Measurements from ENCODE around the gene TRPM1.

Gene TRPM1

DNA sequence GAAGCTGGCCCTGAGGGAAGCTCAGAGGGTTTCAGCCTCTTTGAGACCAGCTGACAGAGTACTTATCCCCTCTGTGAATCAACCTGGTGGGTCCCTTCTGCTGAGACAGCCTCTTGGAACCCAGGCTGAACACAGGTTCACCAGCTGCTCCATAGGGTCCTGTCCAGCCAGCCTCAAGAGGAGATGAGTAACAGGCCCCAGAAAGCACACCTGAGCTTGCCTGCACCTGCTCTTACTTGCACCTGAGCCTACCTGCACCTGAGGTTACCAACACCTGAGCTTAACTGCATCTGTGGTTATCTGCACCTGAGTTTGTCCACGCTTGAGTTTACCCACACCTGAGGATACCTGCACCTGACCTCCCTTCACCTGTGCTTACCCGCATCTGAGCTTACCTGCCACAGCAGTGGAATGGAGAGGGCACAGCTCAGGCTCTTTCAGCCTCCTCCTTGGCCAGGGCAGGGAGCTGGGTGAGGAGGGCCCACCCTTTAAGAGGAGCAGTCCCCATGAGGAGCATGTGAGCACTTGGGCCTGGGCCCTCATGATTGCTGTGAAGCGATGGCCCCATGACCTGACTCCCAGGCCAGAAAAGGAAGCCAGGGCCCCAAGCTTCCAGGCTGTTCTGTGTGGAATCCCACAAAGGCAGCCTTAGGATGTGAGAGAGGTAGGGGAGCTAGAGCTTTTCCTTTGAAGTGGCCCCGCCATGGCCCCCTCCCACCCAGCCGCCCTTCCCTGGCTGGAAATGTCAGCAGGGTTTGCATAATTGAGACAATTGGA lies at the start of gene TRPM1:
Gene TRPM1, minus strand, starts transcription at position 464 of the 777 bp plus-strand sequence. CDS start 20,370 bp downstream, outside the sequence.
- no peak for DNase-seq (ENCODE audit: low spot score)

DNA sequence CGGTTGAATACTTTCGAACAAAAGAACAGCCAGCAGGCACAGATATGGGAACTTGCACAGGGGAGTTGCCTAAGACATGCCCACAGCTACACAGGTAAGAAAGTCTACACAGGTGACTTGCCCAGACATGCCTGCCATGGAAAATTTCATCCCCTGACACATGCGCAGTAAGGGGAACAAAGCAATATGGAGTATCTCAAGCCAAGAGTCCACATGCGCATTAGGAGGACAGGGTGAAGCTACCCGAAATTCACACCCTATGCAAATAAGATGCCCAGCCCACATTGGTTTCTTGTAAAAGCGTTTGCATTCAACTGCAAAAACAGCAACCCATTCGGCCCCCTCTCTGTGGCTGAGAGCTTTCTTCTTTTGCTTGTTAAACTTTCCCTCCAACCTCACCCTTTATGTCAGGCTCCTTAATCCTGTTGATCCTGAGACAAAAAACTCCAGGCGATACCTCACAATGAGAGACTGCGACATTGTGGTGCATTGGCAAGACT lies 49.3 kb upstream of the TRPM1 start:
- no peak for DNase-seq (ENCODE audit: low spot score)

DNA sequence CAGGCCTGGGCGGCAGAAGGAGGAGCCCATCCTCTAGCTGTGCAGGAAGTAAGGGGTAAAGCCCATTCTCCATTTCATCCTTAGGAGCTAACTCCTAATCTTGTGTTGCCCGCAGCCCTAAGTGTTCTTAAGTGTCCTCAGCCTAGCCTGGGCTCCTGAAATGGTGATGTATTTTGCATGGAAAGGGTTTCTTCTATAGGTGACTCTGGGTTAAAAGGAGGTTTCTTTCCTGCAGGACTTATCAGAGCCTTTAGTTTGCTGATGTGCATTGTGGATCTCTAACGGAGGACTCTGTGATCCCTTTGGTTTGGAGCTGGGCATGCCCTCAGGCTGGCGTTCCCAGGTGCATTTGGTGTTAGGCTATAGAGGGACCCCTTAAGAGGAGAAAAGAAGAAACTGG lies 48.5 kb upstream of the TRPM1 start:
- DNase-seq (ENCODE audit: low spot score) = no peak

DNA sequence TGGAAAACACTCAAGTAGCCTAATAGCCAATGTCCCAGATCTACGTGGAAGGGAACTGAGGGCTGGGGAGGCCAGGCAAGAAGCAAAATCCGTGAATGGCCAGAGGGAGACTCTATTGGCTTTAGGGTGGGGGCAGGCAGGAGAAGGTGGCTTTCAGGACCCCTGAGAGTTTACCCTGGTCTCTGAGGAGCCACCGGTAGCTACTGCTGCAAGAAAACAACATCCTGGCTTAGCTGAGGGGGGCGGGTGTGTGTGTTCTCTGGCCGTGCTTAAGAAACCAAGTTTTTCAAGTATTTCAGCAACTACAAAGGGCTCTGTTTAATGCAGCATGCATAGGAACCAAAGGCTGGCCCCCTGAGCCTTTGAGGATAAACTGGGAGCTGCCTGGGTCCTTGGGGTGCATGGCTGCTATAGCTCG lies 47.6 kb upstream of the TRPM1 start:
- no peak for DNase-seq (ENCODE audit: low spot score)

DNA sequence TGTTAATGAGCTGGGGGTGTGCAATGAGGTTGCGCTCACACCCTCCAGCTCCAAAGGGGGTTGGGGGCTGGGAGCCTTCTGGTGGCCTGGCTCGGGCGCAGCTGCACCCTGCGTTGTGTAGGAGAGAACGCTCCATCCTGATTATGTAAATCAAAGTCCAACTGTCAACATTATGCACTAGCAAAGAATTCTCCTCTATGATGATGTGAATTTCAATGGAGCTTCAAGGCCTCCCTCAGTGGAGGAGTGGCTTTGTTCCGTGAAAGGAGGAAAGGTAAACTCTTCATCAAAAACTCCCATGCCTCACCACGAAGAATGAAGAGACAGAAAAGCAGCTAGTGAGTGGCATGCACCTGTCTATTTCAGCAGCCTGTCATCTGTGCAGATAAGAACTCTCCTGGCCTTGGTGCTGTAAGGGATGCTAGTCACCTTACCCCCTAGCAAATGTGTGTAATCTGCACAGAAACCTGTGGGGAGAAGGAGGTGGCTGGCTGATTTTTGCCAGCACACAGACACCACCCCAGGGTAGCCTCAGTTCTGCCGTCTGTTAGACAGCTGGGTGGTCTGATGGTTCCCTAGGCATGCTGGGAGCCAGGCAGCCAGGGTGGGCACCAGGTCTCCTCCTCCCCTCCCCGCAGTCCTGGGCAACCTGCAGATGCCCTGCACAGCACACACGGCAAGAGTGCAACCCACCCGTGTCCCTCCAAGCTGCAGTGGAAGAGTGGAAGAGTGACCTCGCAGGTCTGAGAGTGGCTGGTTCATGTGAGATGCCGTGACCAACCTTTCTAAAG lies 47.0 kb upstream of the TRPM1 start:
- no peak for DNase-seq (ENCODE audit: low spot score)

DNA sequence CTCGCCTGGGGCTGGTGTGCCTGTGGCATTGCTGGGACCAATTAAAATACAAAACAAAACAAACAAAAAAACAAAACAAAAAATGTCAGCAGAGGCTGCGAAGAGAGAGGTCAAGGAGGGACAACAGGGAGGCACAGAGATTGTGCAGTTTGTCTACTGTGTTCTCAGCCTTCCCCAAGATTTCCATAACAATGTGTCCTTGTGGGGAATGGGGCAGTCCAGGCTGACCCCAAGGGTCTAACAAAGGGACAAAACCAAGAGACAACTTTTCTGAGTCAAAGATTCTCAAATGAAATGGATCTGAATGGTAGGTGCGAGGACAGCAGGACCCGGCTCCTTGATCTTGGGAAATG lies 46.4 kb upstream of the TRPM1 start:
- no peak for DNase-seq (ENCODE audit: low spot score)

DNA sequence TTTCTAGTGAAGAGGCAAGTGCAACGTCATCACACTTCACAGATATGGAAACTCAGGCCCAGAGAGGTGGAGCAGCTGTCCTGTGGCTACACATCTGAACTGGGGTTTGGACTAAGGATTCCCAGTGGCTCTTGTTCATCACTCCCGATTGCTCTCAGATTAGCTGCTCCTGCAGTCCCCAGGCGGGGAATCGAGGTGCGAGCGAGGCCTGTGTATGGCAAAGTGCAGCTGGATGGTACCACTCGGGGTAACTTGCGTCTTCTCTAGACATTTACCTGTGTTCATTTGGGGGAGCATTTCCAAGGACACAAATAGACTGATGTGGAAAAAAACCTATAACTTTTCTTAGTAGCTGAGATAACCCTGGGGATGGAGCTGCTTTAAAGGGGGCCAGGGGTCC lies 45.9 kb upstream of the TRPM1 start:
- DNase-seq (ENCODE audit: low spot score) = no peak

DNA sequence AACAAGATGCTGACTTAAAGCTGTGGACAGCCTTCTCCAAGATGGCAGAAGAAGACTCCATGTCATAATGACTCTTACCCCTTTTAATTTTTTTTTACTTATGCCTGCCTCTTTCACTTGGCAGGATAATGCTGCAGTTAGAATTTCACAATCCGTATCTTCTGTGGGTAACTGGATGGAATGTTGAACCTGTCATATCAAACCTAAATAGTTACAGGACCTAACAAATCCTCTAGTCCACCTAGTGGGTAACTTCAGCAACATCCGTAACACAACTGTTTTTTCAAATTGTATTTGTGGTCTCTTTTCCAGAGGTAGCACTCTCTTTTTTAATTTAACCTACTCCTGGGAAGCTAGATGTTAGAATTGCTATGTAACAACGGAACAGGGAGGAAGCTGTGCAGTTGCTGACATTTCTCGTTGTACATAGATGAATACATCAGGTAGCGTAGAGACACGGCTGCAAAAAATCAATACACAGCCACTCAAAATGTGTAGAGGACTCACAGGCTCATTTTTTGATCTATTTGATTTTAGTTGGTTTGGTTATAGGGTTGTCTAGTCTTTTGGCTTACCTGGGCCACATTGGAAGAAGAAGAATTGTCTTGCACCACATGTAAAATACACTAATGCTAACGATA lies 43.9 kb upstream of the TRPM1 start:
- no peak for DNase-seq (ENCODE audit: low spot score)

DNA sequence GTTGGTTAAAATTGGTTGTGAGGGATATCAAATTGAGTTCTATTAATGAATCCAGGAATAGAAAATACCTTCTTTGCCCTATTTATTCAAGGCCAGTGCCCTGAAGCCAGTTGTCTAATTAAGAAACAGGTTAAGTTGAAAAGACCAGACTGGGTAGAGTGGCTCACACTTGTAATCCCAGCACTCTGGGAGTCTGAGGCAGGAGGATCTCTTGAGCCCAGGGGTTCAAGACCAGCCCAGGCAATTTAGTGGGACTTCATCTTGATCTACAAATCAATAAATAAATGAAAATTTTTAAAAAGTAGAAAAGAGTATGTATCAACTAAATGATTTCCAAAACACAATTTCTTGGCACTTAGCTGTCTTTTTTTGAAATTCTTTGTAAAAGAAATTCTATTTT lies 40.3 kb upstream of the TRPM1 start:
- DNase-seq (ENCODE audit: low spot score) = no peak

DNA sequence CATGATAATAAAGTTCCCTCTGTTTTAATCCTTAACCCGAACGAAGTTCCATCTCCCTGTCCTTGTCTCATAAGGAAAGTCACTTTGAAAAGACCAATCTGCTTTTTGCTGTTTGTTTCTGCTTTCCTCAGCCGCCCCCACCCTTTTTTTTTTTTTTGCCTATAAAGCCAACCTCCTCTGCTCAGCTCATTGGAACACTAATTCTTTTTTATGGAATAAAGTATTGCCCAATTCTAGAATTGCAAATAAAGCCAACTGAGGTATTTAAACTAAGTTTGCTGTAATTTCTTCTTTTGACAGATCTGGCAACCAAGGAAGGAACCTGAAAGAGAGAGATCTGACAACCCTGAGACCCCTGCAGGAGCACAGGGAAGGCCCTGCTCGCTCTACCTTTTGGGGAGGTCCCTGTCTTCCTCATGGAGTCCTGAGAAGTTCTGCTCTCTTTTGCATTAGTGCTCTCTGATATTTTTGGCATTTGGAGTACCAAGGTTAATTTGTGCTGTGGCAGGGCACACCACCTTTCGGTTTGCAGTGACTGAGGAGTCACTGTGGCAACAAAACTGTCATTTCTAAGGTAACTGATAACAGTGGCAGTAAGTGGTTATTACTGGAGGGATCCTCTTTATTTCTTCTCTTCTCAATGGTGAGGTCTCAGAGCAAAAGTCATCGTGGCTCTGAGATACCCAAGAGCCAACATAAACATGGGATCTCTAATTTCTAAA lies 35.2 kb upstream of the TRPM1 start:
- no peak for DNase-seq (ENCODE audit: low spot score)

DNA sequence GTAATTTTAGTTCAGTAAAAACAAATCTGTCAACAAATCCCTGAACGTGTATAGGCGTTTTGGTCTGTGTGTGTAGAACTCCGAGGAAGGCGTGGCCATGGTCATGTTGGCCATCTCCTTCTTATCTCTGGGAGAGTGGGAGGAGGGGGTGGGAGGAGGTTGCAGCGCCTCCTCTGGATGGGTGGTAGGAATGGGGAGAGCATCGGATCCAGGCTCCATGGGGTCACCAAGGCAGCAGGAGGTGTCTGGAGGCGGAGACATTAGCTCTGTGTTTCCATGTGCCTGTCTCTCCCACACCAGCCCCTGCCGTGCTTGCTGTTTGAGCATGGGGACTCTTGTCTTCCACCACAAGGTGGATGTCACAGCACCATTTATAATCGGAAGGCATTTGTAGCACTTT lies 34.5 kb upstream of the TRPM1 start:
- no peak for DNase-seq (ENCODE audit: low spot score)

DNA sequence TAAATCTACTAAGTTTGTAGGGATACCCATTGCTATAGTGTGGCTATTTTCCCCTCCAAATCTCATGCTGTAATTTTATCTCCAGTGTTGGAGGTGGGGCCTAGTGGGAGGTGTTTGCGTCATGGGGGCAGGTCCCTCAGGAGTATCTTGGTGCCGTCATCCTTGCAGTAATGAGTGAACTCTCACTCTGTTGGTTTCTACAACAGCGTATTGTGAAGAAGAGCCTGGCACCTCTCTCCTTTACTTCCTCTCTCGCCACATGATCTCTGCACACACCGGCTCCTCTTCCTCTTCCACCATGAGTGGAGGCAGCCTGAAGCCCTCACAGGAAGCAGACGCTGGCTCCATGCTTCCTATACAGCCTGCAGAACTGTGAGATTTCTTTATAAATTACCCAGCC lies 34.0 kb upstream of the TRPM1 start:
- DNase-seq (ENCODE audit: low spot score) = no peak

DNA sequence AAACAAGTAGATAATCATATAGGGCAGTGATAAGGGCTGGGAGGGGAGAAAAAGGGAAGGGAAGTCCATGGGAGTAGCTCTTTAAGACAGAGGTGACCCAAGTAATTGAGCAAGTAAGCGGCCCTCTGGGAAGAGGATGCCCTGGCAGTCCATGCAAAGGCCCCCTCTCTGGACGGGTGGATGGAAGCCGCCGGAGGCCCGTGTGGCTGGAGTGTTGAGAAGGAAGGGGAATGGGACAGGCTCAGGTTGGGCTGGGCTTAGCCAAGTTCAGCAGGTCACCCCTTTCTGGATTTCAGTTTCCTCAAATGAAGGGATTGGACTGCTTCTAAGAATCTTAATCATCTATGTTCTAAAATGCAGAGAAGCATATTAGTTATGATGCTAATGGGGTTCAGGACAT lies 32.4 kb upstream of the TRPM1 start:
- DNase-seq (ENCODE audit: low spot score) = no peak

DNA sequence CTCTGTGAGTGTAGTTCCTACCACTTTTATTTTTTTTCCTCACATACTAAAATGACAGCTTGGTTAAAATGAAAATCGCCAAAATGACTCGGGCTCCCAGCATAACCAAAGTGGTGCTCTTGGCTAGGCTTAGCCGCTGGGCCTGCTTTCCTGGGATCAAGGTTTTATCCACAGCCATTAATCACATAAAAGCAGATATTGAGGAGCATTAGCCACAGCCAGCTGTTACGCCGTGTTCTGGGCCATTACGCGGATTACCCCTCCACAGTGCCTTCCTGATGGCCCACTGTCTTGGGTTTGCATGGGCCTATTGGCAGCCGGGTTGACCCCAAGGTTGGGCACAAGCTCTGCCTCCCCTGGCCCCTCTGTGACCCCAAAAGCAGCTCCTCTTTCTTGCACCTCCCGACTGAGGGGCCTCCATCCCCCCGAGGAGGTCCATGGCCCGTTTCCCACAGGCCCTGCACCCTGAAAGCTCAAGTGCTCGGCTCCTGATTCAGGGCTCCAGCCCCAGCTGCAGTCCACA lies 30.4 kb upstream of the TRPM1 start:
- no peak for DNase-seq (ENCODE audit: low spot score)

DNA sequence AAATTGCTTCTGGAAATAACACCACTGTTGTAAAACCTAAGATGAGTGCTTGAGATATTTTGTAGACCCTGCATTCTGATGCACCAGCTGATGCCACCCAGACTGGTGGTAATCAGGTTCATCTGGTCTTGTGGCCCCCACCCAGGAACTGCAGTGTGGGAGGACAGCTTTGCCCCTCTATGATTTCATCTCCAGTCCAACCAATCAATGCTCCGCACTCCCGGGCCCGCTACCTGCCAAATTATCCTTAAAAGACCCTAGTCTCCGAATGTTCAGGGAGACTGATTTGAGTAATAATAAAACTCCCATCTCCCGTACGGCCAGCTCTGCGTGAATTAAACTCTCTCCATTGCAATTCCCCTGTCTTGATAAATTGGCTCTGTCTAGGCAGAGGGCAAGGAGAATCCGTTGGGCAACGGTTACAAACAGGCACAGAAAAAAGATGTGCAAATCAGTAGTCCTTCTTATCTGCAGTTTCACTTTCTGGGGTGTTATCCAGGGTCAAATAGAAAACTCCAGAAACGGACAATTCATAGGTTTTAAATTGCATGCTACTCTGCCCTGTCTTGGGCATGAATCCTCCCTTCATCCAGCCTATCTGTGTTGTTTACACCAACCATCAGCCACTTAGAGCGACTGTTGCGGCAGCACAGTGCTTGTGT lies 29.2 kb upstream of the TRPM1 start:
- no peak for DNase-seq (ENCODE audit: low spot score)

DNA sequence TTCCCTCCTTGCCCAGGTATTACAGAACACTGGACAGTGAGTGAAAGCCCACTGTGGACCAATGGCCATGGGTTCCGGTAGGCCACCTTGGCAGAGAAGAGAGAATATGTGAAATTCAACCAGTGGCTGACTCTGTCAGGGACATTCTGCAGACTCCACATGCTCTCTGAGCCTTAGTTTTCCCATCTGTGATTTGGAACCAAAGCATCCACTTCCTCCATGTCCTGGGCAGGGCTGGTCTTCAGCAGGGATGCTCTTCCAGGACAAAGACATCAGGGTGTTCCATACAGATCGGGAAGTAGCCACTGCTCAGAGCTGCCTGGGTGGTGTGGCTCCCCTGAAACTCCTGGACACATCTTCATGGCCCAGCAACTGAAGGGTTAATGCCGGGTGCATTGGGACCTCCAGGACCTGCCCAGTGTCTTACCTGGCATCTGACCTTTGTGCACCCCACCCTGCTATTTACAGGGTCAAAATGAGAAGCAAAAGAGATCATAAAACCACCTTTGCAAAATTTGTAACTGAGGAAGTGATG lies 28.3 kb upstream of the TRPM1 start:
- DNase-seq (ENCODE audit: low spot score) = no peak

DNA sequence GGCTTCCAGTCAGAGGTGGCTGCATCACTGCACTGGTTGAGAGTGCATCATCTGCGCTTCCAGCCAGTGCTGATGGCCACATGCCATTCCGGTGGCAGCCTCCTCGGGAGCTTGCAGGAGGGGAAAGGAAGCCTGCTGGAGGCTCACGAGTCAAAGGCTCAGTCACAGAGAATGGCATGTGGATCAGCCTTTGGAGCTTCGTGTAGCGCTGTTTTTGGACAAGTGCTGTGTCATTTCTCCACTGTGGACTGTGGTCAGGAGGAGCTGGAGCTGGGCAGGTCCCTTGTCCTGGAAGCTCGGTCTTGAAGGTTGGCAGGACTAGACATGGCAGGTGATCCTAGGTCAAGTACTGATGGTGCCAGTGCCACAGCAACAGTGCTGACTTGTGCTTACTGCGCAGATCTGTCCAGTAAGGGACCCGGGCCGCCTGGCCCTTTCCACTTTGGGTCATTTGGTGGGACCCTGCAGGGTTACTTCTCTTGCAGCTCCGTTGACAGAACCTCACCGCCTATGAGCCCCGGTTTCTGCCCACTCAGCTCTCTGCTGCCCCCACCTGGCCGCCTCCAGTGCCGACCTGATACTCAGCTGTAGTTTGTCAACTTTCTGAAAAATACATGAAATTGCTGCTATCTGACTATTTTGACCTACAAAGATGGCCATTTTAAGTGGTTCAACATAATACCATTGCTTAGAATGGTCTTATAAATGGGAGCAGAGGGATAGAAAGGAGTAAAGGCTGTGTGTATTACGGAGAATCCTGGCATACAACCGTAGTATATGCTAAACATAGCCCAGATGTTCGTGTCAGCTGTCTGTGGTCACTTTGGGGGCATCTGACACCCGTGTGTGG lies 27.6 kb upstream of the TRPM1 start:
- DNase-seq (ENCODE audit: low spot score) = peak; percentile 77

DNA sequence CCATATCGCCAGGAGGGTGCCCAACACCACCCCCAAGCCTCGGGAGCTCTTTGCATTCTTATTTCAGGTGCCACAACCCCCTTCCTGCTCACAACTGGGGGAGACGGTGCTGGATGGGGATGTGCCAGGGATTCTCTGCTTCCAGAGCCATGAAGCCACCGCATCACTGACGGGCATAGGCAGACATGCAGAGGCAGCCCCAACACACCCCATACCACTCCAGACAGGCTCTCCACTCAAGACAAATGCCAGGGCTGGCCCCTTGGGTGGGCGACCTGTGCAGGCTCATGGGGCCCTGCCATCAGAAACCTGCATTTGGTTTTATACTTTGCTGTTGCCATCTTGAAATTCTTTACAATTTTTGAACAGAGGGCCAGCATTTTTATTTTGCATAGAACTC lies 27.0 kb upstream of the TRPM1 start:
- no peak for DNase-seq (ENCODE audit: low spot score)

DNA sequence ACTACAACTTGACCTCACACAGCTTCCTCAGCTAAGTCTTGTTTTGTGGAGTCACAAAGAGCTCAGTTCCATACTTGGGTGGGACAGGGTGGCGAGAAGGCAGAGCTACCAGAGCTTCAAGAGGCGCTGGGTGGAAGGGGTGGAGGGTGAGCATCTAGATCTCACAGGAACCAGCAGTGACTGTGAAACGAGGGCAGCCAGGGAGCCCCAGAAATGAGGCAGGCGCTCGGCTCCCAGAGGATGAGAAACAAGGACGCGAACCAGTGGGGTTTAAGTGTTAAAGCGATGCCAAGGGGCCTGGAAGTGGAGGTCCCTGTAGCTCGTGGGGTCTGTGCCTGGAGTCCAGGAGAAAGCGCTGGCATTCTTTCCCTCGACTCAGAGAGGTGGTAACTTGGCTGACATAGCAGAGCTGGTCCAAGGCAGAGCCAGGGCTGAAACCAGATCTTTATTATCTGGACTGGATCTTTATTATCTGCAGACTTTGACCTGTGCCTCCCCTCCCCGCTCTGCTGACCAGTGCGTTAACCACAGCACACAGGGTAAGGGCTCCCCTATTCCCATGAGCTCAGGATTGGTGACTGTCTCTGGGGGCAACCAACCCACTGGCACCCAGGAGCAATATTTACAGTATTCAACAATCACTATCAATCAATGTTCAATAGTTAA lies 26.2 kb upstream of the TRPM1 start:
- no peak for DNase-seq (ENCODE audit: low spot score)

DNA sequence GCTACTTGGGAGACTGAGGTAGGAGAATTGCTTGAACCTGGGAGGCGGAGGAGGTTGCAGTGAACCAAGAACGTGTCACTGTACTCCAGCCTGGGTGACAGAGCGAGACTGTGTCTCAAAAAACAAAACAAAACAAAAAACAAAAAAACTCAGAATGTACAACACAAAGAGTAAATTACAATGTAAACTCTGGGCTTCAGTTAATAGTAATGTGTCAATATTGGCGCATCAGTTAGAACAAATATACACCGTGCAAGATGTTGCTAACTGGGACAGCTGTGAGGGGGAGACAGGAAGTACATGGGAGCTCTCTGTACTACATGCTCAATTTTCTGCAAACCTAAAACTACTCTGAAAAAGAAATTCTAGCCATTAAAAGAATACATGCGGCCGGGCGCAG lies 23.5 kb upstream of the TRPM1 start:
- no peak for DNase-seq (ENCODE audit: low spot score)
